Inflammatory macrophage (primary cell): Measurements from ENCODE around the gene C4B.
A peak's percentile ranks its signal among the peaks of the same experiment; 100 is the strongest.
"Not testable (repeated sequence)": the region's sequence is repeated elsewhere in the genome, so short reads cannot be mapped to it uniquely, and the experiment has no call there.

ENCODE experiments used
- DNase-seq, 2 donors: peaks; one replicate each; pipeline ENCODE4 v3.0.0-alpha.2; 2020 to 2022
- total RNA-seq, 18 experiments: gene quantifications; one replicate each; lab custom pipeline; 2026; ENCODE audit warnings: mixed read lengths in 6 of 18, inconsistent platforms in 2 of 18; lab: John Stamatoyannopoulos, UW

Gene C4B
- total RNA-seq, result 0 to 0.42 (median 0.08) reads per million in 18 experiments

DNA sequence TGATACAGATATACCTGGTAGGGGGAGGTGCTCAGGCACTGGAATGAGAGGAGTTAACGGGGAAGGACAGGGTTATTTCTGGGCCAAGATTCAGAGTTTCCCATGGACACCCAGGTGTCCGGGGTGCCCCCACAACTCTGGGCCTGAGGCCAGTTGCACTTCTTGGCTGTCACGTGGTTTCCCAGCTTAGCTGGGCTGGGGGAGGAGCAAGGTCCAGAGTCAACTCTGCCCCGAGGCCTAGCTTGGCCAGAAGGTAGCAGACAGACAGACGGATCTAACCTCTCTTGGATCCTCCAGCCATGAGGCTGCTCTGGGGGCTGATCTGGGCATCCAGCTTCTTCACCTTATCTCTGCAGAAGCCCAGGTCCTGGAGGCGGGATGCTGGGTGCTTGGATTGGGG lies at the start of gene C4B:
Gene C4B (plus strand): TSS at position 249 of the 400 bp plus-strand sequence. CDS start 51 bp downstream, at position 300.
- DNase-seq, result not testable (repeated sequence)

- DNase-seq, result no peak
These were observed 48.9 kb upstream of the C4B start for GRCh38 chr6:31965700-31966099.

GRCh38 chr6:31966506-31966905 lies 48.1 kb upstream of the C4B start:
- no peak for DNase-seq

DNA sequence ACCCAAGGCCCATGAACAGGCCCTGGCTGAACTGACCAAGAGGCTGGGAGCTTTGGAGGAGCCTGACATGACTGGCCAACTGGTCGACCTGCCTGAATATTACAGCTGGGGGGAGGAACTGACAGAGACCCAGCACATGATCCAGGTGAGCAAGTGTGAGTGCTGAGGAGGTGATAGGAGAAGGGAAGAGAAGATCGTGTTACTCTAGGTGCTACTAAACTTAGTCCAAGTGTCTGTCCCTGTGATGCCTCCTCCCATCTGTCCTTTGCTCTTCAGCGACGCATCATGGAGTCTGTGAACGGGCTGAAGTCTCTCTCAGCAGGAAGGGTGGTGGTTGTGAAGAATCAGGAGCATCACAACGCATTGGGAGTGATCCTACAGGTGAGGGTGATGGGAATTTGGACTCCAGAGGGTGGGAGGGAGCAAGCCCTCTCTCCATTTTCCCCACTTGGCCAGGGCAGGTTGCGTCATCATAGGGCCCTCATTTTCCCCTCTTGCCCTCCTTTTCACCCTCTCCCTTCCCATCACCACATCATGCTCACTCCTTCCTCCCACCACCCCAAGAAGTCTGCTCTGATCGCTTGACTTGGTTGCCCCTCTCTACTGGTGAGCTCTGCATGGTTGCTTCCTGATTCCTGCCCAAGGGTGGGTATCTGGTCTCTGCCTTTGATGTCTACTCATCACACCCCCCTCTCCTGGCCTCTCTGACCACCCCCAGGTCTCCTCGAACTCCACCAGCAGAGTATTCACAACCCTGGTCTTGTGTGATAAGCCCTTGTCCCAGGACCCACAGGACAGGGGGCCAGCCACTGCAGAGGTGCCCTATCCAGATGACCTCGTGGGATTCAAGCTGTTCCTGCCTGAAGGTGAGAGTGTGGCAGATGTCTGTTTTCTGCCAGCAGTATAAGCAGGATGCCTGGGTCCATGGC lies 47.3 kb upstream of the C4B start:
- no peak for DNase-seq

- no peak for DNase-seq
These were observed 46.7 kb upstream of the C4B start for GRCh38 chr6:31967926-31968320.

- no peak for DNase-seq
These were observed 46.3 kb upstream of the C4B start for GRCh38 chr6:31968326-31968725.

DNA sequence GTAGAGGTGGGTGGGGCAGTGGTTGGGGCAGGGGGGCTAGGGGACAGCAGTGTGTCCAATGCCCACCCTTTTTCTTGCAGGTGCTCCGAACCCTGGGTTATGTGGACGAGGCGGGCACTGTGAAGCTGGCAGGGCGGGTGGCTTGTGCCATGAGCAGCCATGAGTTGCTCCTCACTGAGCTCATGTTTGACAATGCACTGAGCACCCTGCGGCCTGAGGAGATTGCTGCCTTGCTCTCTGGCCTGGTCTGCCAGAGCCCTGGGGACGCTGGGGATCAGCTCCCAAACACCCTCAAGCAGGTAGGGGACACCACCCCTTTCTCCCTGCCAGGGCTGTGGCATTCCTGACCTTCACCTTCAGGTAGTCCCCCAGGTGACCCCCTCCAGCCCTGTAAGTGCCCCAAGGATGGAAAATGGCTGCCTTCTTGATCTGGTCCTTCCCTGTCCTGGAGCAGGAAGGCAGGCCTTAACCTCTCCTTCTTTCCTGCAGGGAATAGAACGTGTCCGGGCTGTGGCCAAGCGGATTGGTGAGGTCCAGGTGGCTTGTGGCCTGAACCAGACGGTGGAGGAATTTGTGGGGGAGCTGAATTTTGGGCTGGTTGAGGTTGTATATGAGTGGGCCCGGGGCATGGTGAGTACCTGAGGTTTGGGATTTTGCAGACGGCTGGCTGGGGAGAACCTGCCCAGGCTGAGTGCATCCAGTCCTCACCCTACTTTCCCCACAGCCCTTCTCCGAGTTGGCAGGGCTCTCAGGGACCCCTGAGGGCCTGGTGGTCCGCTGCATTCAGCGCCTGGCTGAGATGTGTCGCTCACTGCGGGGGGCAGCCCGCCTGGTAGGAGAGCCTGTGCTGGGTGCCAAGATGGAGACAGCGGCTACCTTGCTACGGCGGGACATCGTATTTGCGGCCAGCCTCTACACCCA lies 45.5 kb upstream of the C4B start:
- DNase-seq, result no peak

DNA sequence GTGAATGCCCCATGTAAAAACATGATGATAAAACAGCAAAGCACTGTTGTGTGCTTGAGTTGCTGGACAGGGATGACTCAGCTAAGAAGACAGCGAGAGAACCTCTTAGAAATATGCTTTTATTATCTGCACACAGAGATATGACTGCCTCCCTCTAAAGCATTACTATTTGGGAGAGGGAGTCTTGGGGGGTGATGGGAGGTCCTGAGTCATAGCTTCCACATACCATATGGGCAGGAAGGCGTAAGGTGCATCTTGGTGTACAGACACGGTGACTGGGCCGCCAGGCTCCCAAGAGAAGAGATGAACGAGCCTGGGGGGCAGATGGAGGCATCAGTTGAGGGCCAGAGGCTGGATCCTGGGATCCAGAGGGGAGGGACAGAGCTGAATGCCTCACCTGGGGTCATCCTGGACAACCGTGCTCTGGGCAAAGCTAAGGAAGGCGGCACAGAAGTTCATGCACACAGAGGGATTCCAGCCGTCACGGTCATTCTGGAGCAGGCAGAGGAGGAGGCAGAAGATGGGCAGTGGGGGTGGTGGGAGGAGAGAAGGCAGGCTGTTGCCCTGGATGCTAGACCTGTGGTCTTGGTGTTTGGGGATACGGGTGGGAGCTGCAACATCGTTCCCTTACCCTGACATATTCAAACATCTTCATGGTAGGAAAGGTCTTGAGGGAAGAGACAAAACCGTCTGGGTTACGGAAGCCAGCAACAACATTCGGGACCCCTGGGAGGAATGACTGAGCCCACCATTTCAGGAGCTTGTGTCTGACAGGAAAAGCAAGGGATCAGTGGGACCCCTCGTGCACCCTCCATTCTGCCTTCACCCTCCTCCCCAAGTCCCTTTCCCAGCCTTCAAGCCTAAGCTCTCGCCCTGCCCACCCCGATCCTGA lies 44.6 kb upstream of the C4B start:
- DNase-seq, result no peak

GRCh38 chr6:31970604-31971271 lies 43.9 kb upstream of the C4B start:
- no peak for DNase-seq

- DNase-seq, result no peak
These were observed 43.2 kb upstream of the C4B start for GRCh38 chr6:31971279-31971992.

DNA sequence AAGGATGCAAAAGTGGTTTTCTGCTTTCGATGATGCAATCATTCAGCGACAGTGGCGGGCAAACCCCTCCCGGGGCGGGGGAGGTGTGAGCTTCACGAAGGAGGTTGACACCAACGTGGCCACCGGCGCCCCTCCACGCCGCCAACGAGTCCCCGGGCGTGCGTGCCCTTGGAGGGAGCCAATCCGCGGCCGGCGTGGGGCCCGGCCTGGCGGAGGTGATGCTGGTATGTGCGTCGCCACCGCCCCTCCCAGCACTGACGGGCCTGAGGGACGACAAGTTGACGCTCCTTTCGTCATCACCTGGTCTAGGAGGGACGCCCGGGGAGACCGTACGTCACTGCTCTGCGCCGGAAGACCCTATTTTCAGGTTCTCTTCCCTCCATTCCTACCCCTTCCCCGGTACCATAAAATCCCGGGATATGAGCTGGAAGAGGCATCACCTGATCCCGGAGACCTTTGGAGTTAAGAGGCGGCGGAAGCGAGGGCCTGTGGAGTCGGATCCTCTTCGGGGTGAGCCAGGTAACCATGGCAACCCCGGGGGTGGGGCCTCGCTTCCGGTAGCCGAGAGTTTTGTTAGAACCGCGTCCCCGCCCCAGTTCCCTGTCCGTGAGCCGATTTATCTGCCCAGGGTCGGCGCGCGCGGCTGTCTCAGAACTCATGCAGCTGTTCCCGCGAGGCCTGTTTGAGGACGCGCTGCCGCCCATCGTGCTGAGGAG lies 42.4 kb upstream of the C4B start, which contains the start of gene DXO:
Gene DXO (minus strand): TSS at position 146 of the 716 bp plus-strand sequence. CDS start 463 bp downstream, outside the sequence.
- DNase-seq, result peak; percentile 97 to 99

GRCh38 chr6:31972709-31973350 lies 41.8 kb upstream of the C4B start:
- DNase-seq, result no peak

DNA sequence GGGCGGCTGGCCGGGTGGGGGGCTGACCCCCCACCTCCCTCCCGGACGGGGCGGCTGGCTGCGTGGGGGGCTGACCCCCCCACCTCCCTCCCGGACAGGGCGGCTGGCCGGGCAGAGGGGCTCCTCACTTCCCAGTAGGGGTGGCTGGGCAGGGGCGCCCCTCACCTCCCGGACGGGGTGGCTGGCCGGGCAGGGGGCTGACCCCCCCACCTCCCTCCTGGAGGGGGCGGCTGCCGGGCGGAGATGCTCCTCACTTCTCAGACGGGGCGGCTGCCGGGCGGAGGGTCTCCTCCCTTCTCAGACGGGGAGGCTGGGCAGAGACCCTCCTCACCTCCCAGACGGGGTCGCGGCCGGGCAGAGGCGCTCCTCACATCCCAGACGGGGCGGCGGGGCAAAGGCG lies 38.5 kb upstream of the C4B start:
- not testable (repeated sequence) for DNase-seq

DNA sequence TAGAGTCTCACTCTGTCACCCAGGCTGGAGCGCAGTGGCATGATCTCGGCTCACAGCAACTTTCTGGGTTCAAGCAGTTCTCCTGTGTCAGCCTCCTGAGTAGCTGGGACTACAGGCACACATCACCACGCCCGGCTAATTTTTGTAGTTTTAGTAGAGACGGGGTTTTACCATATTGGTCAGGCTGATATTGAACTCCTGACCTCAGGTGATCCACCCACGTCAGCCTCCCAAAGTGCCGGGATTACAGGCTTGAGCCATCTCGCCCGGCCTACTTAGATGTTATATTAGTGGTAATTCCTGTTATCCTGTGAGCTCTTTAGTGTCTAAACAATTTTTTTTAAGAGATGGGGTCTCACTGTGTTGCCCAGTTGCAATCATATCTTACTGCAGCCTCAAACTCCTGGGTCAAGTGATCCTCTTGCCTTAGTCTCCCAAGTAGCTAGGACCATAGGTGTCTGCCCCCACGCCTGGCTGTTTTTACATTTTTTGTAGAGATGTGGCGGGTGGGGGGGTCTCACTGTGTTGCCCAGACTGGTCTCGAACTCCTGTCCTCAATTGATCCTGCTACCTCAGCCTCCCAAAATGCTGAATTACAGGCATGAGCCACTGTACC lies 36.7 kb upstream of the C4B start:
- no peak for DNase-seq

DNA sequence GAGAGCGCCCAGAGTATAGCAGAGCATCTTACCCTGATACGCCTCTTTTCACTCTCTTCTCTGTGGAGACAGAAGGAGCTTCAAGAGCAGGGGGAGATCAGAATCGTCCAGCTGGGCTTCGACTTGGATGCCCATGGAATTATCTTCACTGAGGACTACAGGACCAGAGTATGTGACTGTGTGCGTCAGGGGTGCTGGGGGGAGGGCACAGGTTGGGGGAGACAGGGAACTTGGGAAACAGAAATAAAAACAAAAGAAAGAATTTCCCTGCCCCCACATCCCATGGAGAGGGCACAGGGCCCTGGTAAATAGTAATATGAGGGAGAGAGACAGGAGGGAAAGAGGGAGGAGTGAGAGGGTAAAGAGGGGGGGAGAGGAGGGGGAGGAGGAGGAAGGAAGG lies 35.8 kb upstream of the C4B start:
- DNase-seq, result no peak

DNA sequence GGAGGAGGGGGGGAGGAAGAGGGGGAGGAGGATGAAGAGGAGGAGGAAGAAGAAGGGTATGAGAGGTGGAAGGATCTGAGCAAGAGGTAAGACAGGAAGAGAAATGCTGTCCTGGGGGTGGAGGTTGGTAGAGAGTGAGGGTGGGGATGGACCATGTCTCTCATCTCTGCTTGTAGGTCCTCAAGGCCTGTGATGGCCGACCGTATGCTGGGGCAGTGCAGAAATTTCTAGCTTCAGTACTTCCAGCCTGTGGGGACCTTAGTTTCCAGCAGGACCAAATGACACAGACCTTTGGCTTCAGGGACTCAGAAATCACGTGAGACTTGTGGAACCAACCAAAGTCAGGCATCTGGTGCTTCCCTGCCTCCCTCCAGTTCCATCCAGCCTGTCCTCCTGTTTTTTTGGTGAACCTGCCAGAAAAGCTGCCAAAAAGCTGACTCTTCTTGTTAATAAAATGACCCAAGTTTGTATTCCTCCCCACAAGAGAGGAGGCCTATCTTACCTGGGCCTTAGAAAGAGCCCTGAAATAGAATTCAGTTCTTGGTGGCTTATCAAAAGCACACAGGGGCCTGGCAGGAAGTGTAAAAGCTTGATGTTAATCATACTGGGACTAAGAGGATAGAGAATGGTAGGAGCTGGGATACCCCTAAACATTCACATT lies 35.2 kb upstream of the C4B start:
- no peak for DNase-seq

DNA sequence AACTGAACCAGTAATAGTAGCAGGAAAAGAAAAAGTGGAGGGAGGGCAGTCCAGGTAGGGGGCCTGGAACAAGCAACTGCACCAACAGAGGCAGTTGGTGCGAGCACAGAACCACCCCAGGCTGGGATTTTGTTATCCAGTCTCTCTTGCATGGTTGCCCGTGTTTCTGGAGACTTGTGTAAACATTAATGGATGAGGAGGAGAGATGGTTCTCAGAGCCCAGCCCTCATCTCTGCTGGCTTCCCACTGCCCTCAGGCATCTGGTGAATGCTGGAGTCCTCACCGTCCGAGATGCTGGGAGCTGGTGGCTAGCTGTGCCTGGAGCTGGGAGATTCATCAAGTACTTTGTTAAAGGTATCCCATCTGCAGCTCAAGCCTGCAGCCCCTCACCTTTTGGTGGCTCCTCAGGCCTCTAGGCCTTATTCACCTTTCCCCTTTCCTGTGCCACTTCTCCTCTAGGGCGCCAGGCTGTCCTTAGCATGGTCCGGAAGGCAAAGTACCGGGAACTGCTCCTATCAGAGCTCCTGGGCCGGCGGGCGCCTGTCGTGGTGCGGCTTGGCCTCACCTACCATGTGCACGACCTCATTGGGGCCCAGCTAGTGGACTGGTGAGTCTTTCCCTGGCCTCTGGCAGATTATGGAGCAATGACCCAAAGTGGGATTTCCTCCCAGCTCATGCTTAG lies 34.3 kb upstream of the C4B start:
- not testable (repeated sequence) for DNase-seq

DNA sequence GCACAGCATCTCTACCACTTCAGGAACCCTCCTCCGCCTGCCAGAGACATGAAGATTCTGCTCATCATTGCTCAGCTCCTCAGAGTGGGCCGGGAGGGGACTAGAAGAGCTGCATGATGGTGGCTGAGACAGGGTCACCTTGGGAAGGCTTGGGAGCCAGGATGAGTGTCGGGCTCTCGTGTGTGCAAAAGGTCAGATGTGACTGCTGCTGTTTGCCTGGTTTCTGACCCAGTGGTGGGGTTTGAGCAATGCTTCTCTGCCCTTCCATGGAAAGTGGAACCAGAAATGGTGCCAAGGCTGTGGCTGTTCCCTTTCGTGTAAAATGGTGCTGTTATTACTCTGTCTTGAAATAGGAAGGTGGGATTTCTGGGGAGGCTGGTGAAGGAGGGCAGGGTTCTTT lies 33.6 kb upstream of the C4B start:
- not testable (repeated sequence) for DNase-seq
